Glomerular visceral epithelial cell (primary cell): ENCODE results near the gene MIA.
"Not testable (repeated sequence)": the region's sequence is repeated elsewhere in the genome, so short reads cannot be mapped to it uniquely, and the experiment has no call there.

Experiments
- DNase-seq: peaks from one replicate; pipeline ENCODE4 v3.0.0-alpha.2; 2016; ENCODE audit errors: extremely low spot score

Gene MIA

GRCh38 chr19:40750874-40751537, 24.3 kb upstream of the MIA start, which contains the start of gene SNRPA:
TSS of gene SNRPA (plus strand) at chr19:40751203. CDS start at chr19:40751409, 206 bp downstream.
- peak; percentile 98 for DNase-seq

GRCh38 chr19:40752257-40752781, 23.0 kb upstream of the MIA start:
- no peak for DNase-seq

- no peak for DNase-seq
These were observed 20.6 kb upstream of the MIA start for GRCh38 chr19:40754611-40755247.

GRCh38 chr19:40755248-40755624, 20.1 kb upstream of the MIA start:
- DNase-seq, result peak; percentile 17

- DNase-seq, result no peak
These were observed 19.5 kb upstream of the MIA start for GRCh38 chr19:40755791-40756190.

- no peak for DNase-seq
These were observed 18.7 kb upstream of the MIA start for GRCh38 chr19:40756502-40757110.

- DNase-seq, result no peak
These were observed 16.8 kb upstream of the MIA start for GRCh38 chr19:40758491-40758890.

- DNase-seq, result no peak
These were observed 16.0 kb upstream of the MIA start for GRCh38 chr19:40759352-40759751.

GRCh38 chr19:40762754-40763470, 12.4 kb upstream of the MIA start:
- no peak for DNase-seq

- no peak for DNase-seq
These were observed 11.8 kb upstream of the MIA start for GRCh38 chr19:40763526-40763925.

GRCh38 chr19:40763963-40764362, 11.4 kb upstream of the MIA start:
- no peak for DNase-seq

- DNase-seq, result not testable (repeated sequence)
These were observed 8.9 kb upstream of the MIA start for GRCh38 chr19:40766385-40766784.

- no peak for DNase-seq
These were observed 6.5 kb upstream of the MIA start for GRCh38 chr19:40768869-40769268.

- peak; percentile 21 for DNase-seq
These were observed 4.0 kb upstream of the MIA start for GRCh38 chr19:40771101-40771862.

GRCh38 chr19:40775632-40776022, 306 bp downstream of the MIA start:
- DNase-seq, result no peak

GRCh38 chr19:40776364-40776763, 1.0 kb downstream of the MIA start:
- DNase-seq, result no peak

- DNase-seq, result peak; percentile 96
These were observed 1.8 kb downstream of the MIA start for GRCh38 chr19:40776932-40777644.

- DNase-seq, result no peak
These were observed 2.3 kb downstream of the MIA start for GRCh38 chr19:40777645-40777936.

- peak; percentile 100 for DNase-seq
These were observed 2.8 kb downstream of the MIA start, which contains the start of gene RAB4B for GRCh38 chr19:40777937-40778705. TSS of gene RAB4B (plus strand) at chr19:40778247. CDS start at chr19:40778376, 129 bp downstream.

GRCh38 chr19:40778706-40779284, 3.5 kb downstream of the MIA start:
- DNase-seq, result no peak
